ENCODE data around the gene PHOX2A. TPM values are rescaled to one million over a fixed set of nuclear protein-coding genes. Genes with fewer than 3 reads are reported as not detected.
"Not testable (repeated sequence)": the region's sequence is repeated elsewhere in the genome, so short reads cannot be mapped to it uniquely, and the experiment has no call there.

The PHOX2A gene
- total RNA-seq, 1 experiment from 2014 or later: not detected

DNA sequence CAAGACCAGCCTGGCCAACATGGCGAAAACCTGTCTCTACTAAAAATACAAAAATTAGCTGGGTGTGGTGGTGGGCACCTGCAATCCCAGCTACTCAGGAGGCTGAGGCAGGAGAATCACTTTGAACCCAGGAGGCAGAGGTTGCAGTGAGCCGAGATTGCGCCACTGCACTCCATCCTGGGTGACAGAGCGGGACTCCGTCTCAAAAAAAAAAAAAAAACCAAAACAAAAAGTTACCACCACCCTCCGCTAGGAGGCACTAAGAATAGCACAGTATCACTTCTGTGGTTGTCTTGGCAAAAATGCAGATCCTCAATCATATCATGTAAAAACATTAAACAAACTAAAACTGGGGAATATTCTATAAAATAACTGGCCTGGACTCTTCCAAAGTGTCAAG, 46.8 kb upstream of the PHOX2A start:
- CTCF ChIA-PET; H3K27me3 ChIP-seq (ENCODE audit: insufficient read depth, low read depth); H4K20me1 ChIP-seq (ENCODE audit: insufficient read depth); H3K9me3 ChIP-seq (ENCODE audit: insufficient read depth, low read depth); H3K4me1 ChIP-seq (replicated peaks; ENCODE audit: insufficient read depth); H3K79me2 ChIP-seq (ENCODE audit: low read depth); BruUV-seq (replicated peaks); H2AFZ ChIP-seq; POLR2A ChIA-PET (ENCODE audit: unreplicated experiment); H3K4me2 ChIP-seq; intact Hi-C loops (cut with micrococcal nuclease; ENCODE audit: unreplicated experiment); H3F3A ChIP-seq (ENCODE audit: insufficient read depth, low read depth); H3K36me3 ChIP-seq (ENCODE audit: low read depth); H3K9me2 ChIP-seq (ENCODE audit: insufficient read depth); H3K4me3 ChIP-seq; H3K27ac ChIP-seq; DNase-seq: not testable (repeated sequence)
- TF ChIP-seq, protein P1, sequence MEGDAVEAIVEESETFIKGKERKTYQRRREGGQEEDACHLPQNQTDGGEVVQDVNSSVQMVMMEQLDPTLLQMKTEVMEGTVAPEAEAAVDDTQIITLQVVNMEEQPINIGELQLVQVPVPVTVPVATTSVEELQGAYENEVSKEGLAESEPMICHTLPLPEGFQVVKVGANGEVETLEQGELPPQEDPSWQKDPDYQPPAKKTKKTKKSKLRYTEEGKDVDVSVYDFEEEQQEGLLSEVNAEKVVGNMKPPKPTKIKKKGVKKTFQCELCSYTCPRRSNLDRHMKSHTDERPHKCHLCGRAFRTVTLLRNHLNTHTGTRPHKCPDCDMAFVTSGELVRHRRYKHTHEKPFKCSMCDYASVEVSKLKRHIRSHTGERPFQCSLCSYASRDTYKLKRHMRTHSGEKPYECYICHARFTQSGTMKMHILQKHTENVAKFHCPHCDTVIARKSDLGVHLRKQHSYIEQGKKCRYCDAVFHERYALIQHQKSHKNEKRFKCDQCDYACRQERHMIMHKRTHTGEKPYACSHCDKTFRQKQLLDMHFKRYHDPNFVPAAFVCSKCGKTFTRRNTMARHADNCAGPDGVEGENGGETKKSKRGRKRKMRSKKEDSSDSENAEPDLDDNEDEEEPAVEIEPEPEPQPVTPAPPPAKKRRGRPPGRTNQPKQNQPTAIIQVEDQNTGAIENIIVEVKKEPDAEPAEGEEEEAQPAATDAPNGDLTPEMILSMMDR (conservative IDR thresholded peaks at IDR 0.05): peak; percentile 54

GRCh38 chr11:72287293-72287692, 43.3 kb upstream of the PHOX2A start:
- no peaks in the 10 kb centered on the region for H3K4me1 ChIP-seq (replicated peaks; ENCODE audit: insufficient read depth)
- CTCF ChIA-PET: interaction anchor here (0.6 kb wide), 1 partner anchor 134 kb away, joined by 3 read pairs; no protein-coding TSS in a partner anchor
- no peak overlapping the region for H2AFZ ChIP-seq
- H3K36me3 ChIP-seq (ENCODE audit: low read depth): no peaks in the 10 kb centered on the region
- no peak overlapping the region for H3K4me3 ChIP-seq
- POLR2A ChIA-PET (ENCODE audit: unreplicated experiment): no interaction called here
- TF ChIP-seq, protein P1 (conservative IDR thresholded peaks at IDR 0.05): no peak
- TF ChIP-seq EZH2 (IDR thresholded peaks at IDR 0.05; ENCODE audit: low read depth): no peak
- intact Hi-C loops (cut with micrococcal nuclease; ENCODE audit: unreplicated experiment): no loop called here
- no peak for DNase-seq
- no TSS peak for BruUV-seq (replicated peaks)
- no peak overlapping the region for H3K27ac ChIP-seq
- H3K79me2 ChIP-seq (ENCODE audit: low read depth): no peaks in the 10 kb centered on the region
- H4K20me1 ChIP-seq (ENCODE audit: insufficient read depth): no peaks in the 10 kb centered on the region
- peaks cover 5% of the 10 kb centered on the region; the same call in 1 of the 2 replicates for H3K27me3 ChIP-seq (ENCODE audit: insufficient read depth, low read depth)
- H3K9me2 ChIP-seq (ENCODE audit: insufficient read depth): no peaks in the 10 kb centered on the region
- H3K9me3 ChIP-seq (ENCODE audit: insufficient read depth, low read depth): no peaks in the 10 kb centered on the region
- H3K4me2 ChIP-seq: no peak overlapping the region
- no peaks in the 10 kb centered on the region for H3F3A ChIP-seq (ENCODE audit: insufficient read depth, low read depth)

DNA sequence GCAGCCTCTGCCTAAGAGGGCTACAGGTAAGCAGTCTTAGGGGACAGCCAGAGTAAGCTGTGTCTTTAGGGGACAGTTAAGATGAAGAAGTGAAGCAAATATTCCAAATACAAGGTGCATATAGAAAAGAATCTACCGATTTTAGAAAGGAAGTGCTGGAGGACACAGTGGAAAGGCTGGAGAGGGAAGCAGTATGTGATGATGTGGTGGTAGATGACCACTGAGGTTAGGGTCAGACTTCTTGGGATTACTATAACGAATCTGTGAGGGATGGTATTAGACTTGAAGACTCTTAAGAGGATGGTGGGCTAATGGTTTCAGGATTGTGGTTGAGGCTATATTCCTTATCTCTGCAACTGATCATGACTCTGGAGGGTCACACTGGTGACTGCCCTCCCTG, 40.0 kb upstream of the PHOX2A start:
- ChIA-PET POLR2A (ENCODE audit: unreplicated experiment) (no interaction called here), CTCF (no interaction called here)
- H3K27ac ChIP-seq: no peak overlapping the region
- H3K79me2 ChIP-seq (ENCODE audit: low read depth): no peaks in the 10 kb centered on the region
- BruUV-seq (replicated peaks): no TSS peak
- intact Hi-C loops (cut with micrococcal nuclease; ENCODE audit: unreplicated experiment): no loop called here
- no peaks in the 10 kb centered on the region for H3K36me3 ChIP-seq (ENCODE audit: low read depth)
- H3F3A ChIP-seq (ENCODE audit: insufficient read depth, low read depth): no peaks in the 10 kb centered on the region
- TF ChIP-seq, protein P1 (conservative IDR thresholded peaks at IDR 0.05): no peak
- TF ChIP-seq EZH2 (IDR thresholded peaks at IDR 0.05; ENCODE audit: low read depth): no peak
- no peak overlapping the region for H3K4me3 ChIP-seq
- no peak overlapping the region for H3K4me2 ChIP-seq
- no peak for DNase-seq
- no peaks in the 10 kb centered on the region for H4K20me1 ChIP-seq (ENCODE audit: insufficient read depth)
- H3K27me3 ChIP-seq (ENCODE audit: insufficient read depth, low read depth): peaks cover 5% of the 10 kb centered on the region; the same call in 1 of the 2 replicates
- no peak overlapping the region for H2AFZ ChIP-seq
- H3K9me3 ChIP-seq (ENCODE audit: insufficient read depth, low read depth): no peaks in the 10 kb centered on the region
- H3K9me2 ChIP-seq (ENCODE audit: insufficient read depth): no peaks in the 10 kb centered on the region
- 0 out of 2 replicates have a peak, but pooled peaks cover 8% of the 10 kb centered on the region for H3K4me1 ChIP-seq (replicated peaks; ENCODE audit: insufficient read depth)

All from PC-9 (cell line).